ENCODE results near the gene GJC1.

DNA sequence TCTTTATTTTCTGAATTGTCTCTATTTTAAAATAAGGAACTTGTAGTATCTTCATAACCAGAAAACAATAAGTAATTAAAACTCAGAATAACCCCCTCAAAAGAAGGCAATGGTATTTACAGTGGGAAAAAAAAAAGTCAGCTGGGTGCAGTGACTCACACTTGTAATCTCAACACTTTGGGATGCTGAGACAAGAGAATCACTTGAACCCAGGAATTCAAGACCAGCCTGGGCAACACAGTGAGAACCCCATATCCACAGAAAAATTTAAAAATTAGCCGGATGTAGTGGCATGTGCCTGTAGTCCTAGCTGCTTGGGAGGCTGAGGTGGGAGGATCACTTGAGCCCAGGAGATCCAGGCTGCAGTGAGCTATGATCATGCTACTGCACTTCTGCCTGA, 37.8 kb downstream of the GJC1 start:
- no peak for TF ChIP-seq TAF1 (IDR thresholded peaks at IDR 0.05; ENCODE audit: borderline replicate concordance, insufficient read depth, low read length)
- no peak for TF ChIP-seq POLR2AphosphoS5 (IDR thresholded peaks at IDR 0.05; ENCODE audit: low read depth, low read length)
- no peak for TF ChIP-seq SIN3A (IDR thresholded peaks at IDR 0.05; ENCODE audit: borderline replicate concordance, insufficient read depth, low read length)
